HG02938 (cell line): ENCODE results near the gene LUC7L3.
"Not testable (repeated sequence)": the region's sequence is repeated elsewhere in the genome, so short reads cannot be mapped to it uniquely, and the experiment has no call there.

Experiments used
- ATAC-seq: cut with Tn5 transposase; IDR thresholded peaks from one replicate; pipeline ENCODE4 v1.9.1; 2021; ENCODE audit warnings: mild to moderate bottlenecking, moderate library complexity; ENCODE audit not compliant: unreplicated experiment

LUC7L3 gene

GRCh38 chr17:50779747-50780353, 60.4 kb downstream of the LUC7L3 start:
- ATAC-seq = no peak

GRCh38 chr17:50781167-50781566, 61.8 kb downstream of the LUC7L3 start:
- ATAC-seq = no peak

GRCh38 chr17:50783193-50783660, 63.8 kb downstream of the LUC7L3 start:
- no peak for ATAC-seq

GRCh38 chr17:50783905-50784304, 64.5 kb downstream of the LUC7L3 start:
- no peak for ATAC-seq

DNA sequence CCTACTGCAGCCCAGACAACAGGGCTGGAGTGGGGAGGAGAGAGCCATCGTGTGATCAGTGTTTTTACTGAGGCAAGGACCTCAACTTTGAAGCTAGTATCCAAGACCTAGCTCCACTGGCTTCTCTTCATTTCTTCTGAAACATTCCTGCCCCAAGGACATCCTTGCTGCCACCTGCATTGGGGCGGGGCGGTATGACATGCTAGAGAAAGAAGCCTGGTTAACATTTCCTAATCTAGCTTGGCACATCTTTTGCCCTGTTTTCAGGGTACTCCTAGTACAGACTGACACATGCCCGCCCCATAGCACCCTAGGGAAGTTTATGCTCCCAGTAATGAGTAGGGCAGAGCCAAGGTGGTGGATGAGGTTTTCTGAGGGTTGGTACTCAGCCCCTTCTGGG, 65.7 kb downstream of the LUC7L3 start:
- no peak for ATAC-seq

GRCh38 chr17:50785946-50786570, 66.7 kb downstream of the LUC7L3 start:
- no peak for ATAC-seq

DNA sequence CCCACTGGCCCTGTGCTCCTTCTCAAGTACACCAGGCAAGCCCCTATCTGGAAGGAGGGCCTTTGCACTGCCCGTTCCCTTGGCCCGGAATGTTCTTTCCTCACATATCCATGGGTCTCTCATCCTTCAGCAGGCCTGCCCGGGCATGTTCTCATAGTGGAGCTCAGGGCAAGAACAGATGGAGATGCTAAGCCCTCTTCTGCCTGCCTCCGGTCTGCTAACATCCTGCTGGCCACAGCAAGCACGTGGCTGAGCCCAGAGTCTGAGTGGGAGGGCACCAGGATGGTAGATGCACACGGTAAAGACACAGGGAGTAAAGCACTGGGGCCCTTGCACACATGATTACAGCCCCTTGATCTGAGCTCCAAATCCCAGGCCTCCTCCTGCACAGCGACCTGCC, 67.7 kb downstream of the LUC7L3 start:
- no peak for ATAC-seq

DNA sequence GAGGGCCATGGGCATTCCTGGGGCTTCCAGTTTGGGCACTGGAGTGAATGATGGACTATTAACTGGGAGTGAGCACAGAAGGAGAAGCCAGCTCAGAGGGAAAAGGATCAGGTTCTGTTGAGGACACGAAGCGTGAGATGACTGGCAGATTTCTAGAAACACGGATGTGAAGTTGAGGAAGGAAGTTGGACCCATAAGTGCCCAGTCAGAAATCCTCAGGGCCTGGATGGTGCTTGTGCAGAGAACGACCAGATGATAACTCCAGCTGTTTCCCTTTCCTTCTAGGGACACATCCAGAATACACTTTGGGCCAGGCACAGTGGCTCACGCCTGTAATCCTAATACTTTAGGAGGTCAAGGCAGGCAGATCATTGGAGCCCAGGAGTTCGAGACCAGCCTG, 71.2 kb downstream of the LUC7L3 start:
- no peak for ATAC-seq

DNA sequence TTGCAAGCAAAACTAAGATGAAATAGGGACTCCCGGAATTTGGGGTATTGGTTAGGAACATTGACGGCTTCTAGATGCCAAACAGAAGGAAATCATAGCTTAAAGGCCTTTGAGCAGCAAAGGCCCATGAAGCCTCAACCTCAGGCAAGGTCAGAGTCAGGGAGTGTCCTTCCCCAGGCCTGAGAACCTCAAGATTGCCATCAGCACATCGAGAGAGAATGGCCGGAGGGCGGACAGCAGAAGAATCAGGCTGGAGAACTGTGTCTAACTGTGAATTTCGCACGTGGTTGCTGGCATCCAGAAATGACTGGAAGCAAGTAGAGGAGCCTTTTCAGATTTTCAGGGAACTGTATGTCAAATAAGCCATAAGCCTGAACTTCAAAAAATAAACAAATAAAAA, 72.7 kb downstream of the LUC7L3 start:
- no peak for ATAC-seq

DNA sequence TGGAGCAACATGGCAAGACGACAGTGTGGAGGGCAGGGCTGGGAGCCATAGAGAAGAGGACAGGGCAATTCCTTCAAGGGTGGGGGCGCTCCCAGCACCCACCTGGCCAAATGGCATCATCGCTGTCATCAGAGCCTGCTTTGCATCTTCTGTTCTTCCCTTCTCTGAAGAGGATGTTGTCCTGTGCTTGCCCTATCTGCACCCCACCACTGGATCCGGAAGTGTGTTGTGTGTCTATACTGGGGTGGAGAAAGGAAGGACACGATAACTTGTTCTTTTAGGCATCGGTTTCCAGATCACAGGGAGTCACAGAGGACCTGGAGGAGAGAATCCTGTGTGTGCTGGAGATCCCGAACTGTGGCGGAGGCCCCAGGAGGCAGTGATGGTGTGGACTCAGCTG, 73.6 kb downstream of the LUC7L3 start:
- no peak for ATAC-seq

- no peak for ATAC-seq
These were observed 75.0 kb downstream of the LUC7L3 start for GRCh38 chr17:50794361-50794760.

DNA sequence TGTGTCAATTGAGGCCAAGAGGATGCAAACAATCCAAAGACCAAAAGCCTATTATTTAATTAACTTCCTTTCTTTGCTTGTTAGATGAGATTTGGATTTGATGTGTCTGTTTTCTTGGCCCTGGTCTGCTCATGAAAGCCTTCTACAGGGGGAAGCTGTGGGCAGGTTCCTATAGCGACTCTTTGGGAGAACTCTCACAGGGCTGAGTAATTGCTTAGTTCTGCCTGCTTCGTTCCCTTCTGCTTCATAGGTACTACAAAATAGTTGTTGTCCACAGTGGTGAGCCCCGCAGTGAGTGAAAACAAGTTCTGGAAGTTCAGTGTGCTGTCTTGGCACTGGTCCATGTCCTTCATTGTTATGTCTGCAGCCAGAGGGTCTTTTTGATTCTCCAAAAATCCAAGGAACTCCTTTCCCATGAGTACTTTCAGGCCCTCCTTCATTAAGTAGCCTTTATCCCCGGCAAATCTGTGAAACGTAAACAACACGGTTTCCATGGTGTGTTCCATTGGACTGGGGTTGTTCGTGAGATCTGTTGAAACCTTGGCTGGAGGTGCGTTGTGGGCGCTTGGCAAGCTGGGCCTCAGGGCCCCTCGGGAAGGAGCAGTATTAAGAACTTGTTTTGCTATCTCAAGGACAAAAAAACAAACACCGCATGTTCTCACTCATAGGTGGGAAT, 77.9 kb downstream of the LUC7L3 start:
- ATAC-seq = no peak

GRCh38 chr17:50798424-50799288, 79.3 kb downstream of the LUC7L3 start:
- ATAC-seq = no peak

DNA sequence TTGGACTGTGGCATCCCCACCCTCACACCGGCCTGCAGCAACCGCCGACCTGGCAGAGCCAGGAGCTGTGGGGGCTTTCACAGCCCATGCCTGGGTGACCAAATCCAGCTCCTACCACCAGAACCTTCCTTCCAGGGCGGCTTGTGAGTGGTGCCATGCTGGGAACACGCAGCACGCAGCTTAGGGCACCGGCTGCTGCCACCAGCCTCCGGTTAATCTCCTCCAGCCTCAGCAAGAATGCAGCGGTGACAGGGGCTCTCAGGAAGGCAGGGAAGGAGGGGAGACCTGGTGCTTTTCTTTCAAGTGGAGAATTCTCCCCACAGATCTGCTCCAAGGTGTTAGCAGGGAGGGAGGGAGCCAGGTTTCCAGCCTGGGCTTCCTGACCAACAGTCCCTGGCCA, 80.2 kb downstream of the LUC7L3 start:
- ATAC-seq = no peak

GRCh38 chr17:50800196-50800700, 80.8 kb downstream of the LUC7L3 start:
- no peak for ATAC-seq

GRCh38 chr17:50802609-50803571, 83.5 kb downstream of the LUC7L3 start:
- no peak for ATAC-seq

DNA sequence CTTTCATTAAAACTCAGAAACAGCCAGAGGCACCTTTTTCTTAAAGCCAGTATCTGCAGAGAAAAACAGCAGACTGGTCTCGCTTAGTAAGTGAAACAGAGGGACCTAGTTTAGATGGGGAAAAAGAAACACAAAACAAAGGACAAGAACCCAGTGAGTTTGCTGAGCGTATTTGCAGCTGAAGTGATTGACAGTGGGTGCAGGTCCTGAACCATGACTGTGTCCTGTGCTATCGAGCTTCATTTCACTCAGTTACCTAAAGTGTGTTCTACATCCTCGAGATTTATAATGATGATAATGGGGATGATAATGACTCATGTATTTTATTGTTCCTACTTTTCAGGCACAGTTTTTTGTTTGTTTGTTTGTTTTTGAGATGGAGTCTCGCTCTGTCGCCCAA, 84.3 kb downstream of the LUC7L3 start:
- no peak for ATAC-seq

GRCh38 chr17:50804749-50805475, 85.5 kb downstream of the LUC7L3 start:
- ATAC-seq = not testable (repeated sequence)

GRCh38 chr17:50805486-50805885, 86.1 kb downstream of the LUC7L3 start:
- no peak for ATAC-seq
